GM18519 (cell line): Measurements from ENCODE around the gene CNTNAP5.
"Not testable (repeated sequence)": the region's sequence is repeated elsewhere in the genome, so short reads cannot be mapped to it uniquely, and the experiment has no call there.

Source experiments
- ATAC-seq: cut with Tn5 transposase; IDR thresholded peaks from one replicate; pipeline ENCODE4 v1.9.1; 2021; ENCODE audit warnings: mild to moderate bottlenecking, moderate library complexity; ENCODE audit not compliant: unreplicated experiment, low FRiP score

CNTNAP5 gene

GRCh38 chr2:124316133-124316532 lies 291.0 kb downstream of the CNTNAP5 start:
- no peak for ATAC-seq

DNA sequence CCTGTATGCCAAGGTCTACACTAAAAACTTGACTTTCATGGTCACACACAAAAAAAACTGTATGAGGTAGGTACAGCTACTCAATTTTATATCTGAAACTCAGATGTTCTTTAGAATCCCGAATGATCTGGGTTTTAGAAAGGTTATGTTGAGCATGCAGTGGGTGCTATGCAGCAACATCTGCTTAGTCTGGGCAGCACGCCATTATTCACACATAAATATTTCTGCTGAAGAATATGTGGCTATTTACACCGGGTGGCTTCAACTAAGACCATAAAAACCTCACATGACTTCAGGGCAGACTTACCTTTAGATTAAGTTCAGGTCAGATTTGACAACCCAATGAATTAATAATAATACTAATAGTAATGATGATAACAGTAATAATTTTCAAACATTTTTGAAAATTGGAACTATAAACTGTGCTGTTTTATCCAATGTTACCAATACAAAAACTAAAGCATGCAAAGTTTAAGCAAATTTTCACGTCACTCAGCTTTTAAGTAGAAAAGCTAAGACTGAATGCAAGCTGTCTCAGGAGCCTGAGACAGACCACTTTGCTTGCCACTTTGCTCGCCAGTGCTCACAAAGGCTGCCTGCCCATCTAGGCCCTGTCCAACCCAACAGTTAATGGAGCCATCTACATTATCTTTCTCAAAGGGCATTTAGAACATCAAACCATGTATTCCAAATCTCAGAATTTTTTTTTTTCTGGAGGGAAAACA lies 292.0 kb downstream of the CNTNAP5 start:
- ATAC-seq: no peak

GRCh38 chr2:124317628-124318027 lies 292.5 kb downstream of the CNTNAP5 start:
- ATAC-seq: no peak

DNA sequence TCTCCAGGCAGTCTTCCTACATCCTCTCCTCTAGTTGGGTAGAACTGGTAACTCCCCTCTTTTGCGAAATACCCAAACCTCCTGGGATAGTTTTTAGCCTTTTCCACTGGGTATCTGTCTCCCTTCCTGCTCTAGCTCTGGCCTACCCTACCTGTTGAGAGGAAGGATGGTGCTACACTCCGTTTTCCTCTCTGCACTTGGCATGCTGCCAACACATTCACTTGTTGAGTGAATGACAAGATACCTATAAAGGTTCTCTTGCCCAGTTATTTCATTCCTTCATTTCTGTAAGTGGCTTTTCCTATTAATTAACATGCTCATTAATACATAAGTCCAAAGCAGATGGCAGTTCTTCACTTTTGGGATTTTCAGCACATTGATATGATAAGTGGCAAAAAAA lies 293.8 kb downstream of the CNTNAP5 start:
- ATAC-seq: no peak

DNA sequence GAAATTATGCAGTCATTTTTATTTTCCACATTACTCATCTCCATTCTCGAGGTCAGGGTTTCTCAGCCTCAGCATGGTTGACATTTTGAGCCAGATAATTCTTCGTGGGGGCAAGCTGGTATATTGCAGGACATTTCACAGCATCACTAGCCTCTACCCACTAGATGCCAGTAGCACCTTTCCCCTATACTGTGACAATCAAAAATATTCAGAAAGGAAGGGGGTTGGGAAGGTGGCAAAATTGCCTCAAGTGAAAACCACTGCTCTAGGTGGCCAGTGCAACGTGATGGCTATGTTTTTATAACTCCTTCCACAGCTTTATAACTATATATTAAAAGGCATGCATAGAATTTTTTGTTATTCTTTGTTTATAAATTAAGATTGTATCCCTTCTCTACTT lies 294.5 kb downstream of the CNTNAP5 start:
- no peak for ATAC-seq

GRCh38 chr2:124320051-124320688 lies 295.1 kb downstream of the CNTNAP5 start:
- ATAC-seq: no peak

- no peak for ATAC-seq
Measured at GRCh38 chr2:124323321-124323720, 298.2 kb downstream of the CNTNAP5 start.

DNA sequence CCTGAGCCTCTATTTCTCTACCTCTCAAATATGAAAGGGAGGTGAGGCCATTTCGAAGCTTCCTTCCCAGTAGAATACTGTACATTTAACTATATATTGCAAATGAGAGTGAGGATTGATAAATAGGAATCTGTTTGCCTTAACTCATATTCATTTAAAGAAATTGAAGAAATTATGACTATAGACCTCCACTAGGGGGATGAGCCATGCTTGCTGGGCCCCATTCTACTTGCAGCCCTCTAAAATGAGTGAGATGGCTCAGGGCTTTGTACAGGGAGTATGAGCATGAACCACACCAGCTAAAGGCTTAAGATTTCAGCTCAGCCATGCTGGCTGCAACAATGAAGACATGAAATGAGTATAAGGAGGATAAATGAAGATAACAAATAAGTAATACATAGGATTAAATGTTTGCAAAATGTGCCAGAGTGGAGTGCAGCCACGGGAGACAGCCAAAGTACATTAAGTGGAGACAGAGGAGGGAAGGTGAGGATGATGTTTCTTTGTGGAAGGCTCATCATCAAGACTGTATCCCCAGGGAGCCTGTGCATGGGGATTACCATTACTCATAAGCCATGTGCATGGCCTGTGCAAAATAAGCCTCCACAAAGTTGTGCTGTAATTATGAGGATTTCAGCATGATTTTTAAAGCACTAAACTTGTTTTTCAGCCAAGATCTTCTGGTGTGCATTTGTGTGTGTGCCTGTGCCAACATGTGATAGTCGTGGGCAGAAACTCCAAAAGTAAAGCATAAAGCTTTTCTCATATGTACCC lies 300.8 kb downstream of the CNTNAP5 start:
- no peak for ATAC-seq

GRCh38 chr2:124327303-124327702 lies 302.2 kb downstream of the CNTNAP5 start:
- ATAC-seq: no peak

GRCh38 chr2:124328397-124328796 lies 303.3 kb downstream of the CNTNAP5 start:
- no peak for ATAC-seq

DNA sequence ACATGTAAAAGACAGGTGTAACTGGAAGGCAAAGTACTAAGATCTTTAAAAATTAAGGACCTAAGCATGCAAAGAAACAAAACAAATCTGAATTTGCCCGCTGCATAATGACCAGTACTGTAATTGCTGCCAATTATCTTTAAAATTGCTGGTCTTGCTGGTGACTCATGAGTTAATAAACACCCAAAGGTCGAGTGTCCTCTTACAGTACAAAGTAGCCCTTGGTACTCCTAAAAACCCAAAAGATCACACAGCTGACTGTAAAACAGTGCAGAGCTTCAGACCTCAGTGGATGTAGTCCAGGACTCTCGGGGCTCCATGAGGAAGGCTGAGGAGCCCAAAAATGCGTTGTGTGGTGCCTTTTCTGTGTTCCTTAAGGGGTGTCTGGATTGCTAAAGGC lies 308.7 kb downstream of the CNTNAP5 start:
- ATAC-seq: no peak

DNA sequence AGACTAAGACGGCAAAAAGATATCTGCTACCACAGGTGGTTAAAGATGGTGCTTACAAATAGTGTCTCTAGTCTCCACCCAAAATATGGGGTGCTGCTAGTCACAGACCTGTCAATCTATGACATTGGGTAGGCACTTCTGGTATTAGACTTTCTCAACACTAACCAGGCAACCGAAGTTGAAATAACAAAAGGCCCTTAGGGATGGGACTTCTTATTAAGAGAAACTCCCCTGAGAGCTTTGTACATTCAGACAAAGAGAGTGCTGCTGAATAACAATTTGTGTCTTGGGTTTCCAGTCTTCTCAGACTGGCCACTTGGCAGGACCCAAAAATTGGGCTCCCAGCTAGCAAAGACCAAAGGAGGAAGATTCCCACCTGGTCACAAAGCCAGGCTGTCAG lies 310.0 kb downstream of the CNTNAP5 start:
- no peak for ATAC-seq

- ATAC-seq: no peak
Measured at GRCh38 chr2:124339709-124340108, 314.6 kb downstream of the CNTNAP5 start.

DNA sequence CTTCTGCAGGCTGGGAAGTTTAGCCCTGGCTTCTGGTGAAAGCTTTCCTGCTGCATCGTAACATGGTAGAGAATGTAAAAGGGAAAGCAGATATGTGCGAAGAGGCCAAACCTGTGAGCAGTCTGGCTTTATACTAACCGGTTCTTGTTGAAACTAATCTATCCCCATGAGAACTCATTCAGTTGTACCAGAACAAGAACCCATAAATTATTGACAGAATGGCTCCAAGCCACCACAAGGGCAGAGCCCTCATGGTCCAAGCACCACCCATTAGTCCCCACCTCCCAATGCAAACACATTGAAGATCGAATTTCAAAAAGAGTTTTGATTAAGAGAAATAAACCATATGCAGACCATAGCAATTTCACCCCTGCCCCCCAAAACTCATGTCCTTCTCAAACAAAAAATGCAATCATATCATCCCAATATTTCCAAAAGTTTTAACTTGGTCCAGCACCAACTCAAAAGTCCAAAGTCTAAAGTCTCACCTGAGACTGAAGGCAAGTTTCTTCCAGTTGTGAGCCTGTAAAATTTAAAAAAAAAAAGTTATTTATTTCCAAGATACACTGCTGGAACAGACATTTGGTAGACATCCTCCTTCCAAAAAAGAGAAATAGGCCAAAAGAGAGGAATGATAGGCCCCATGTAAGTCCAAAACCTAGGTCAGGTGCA lies 318.9 kb downstream of the CNTNAP5 start:
- ATAC-seq: no peak

GRCh38 chr2:124347209-124347608 lies 322.1 kb downstream of the CNTNAP5 start:
- ATAC-seq: no peak

DNA sequence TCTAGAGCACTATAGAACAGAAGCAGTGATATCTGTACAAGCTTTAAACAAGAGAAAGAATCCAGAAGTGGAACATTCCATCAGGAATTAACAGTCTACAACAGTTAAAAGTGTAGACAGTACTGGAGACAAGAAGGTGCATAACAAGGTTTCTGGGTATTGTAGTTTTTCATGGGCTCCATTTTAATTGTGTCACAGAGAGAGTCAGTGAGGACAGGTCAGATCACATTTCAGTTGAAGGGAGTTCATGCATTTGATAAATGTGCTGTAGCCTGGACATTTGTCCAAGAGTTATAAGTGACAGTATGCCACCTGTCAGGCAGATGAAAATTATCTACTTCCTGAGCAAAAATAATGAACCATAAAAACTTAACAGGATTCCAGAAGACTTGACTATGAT lies 328.6 kb downstream of the CNTNAP5 start:
- no peak for ATAC-seq

- no peak for ATAC-seq
Measured at GRCh38 chr2:124354466-124354865, 329.4 kb downstream of the CNTNAP5 start.

- ATAC-seq: not testable (repeated sequence)
Measured at GRCh38 chr2:124361966-124362365, 336.9 kb downstream of the CNTNAP5 start.

- ATAC-seq: no peak
Measured at GRCh38 chr2:124369181-124369580, 344.1 kb downstream of the CNTNAP5 start.

GRCh38 chr2:124380221-124380749 lies 355.2 kb downstream of the CNTNAP5 start:
- no peak for ATAC-seq
